Eye (tissue), 1 donor: ENCODE measurements around the gene EPB41L4B.
"Not testable (repeated sequence)": the region's sequence is repeated elsewhere in the genome, so short reads cannot be mapped to it uniquely, and the experiment has no call there.

Experiments
- DNase-seq: peaks from one replicate; pipeline ENCODE4 v3.0.0-alpha.2; 2015

Gene EPB41L4B

GRCh38 chr9:109150925-109151545, 169.8 kb downstream of the EPB41L4B start:
- no peak for DNase-seq

DNA sequence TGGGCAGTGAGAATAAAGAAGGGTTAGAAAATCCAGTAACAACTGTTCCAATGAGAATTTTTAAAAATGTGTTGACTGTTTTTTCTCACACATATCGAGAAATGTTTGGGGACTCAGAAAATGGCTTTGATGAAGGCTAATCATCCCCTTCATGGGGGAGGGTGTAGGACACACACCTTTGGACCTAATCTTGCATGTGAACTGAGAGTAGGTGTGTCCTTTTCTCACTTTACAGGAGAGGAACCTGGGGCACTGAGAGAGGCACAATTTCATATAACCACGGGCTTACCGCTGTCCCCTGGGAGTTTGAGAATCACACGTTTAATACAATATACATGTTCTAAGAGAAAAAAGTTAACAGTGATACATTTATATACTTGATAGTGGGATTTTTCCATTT, 171.1 kb downstream of the EPB41L4B start:
- no peak for DNase-seq

DNA sequence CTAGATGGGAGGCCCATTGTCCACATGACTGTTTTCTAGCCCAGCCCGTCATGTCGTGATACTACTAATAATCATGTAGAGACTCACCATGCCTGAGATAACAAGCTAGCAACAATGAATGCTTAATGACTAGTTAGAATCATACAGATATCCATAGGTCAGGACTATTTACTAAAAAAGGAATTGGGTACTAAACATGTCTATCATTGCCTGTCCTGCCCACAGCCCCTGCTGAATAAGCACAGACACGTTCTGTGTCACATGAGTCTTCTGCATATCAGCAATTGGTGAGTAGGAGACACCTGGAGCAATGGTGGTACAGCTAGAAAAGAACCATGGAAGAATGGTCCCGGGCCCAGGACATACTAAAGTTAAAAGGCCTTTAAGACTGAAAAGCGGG, 171.8 kb downstream of the EPB41L4B start:
- DNase-seq, result no peak

DNA sequence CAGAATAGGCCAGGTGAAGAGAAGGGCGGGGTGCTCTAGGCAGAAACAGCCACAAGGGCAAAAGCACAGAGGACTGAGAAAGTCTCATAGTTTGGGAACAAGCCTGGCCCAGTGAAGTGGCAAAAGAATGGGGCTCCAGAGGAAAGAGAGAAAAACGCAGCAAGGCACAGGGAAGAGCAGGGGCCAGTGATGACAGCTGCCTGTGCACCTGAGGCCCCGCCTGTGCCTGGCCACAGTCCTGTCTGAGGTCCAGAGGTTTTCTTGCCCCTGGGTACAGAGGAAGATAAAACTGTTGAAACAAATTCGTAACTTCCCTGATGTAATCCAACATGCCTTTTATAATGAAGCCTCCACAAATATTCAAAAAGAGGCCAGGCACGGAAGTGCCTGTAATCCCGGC, 175.8 kb downstream of the EPB41L4B start:
- no peak for DNase-seq

DNA sequence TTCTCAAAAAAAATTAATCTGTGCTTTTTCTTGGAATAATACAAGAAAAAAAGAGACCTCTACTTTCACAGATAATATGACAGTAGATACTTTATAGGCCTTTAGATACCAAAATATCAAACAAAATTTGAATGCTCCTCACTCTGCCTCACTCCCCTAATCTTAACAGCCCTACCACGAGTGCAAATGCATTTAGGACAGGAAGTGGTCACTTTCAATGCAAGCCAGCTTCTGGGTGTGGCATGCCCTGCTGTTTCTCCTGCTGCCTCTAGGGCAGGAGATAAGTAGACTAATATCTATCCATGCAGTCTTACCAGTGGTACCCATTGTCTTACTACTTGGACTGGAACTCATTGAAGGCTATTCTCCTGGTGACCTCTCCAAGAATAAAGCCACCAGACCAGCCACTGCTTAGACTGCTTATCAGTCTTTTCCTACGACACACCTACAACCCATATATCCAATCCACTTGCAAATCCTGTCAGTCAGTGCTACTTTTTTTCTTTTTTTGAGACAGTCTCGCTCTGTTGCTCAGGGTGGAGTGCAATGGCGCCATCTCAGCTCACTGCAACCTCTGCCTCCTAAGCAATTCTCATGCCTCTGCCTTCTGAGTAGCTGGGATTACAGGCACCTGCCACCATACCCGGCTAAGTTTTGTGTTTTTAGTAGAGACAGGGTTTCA, 176.8 kb downstream of the EPB41L4B start:
- no peak for DNase-seq

DNA sequence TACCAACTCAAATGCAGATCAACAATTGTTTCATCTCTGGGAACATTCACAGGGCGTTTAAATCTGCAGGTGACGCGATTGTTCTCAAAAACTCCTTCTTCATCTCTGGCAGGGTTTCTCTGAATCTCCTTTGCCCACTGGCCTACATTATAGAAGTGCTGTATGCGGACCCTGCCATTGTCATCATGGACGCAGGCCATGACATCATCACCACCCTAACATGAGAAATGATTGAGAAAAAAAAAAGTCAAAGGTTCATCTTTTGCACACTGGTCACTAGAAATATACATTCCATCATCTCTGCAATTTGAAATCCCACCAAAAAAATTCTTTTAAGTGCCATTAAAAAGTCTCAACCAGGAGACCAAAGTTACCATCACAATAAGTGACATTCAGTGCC, 179.5 kb downstream of the EPB41L4B start:
- DNase-seq, result no peak

- no peak for DNase-seq
Observed at GRCh38 chr9:109139851-109140250, 181.0 kb downstream of the EPB41L4B start.

- DNase-seq, result no peak
Observed at GRCh38 chr9:109138421-109138820, 182.4 kb downstream of the EPB41L4B start.

GRCh38 chr9:109134167-109134578, 186.7 kb downstream of the EPB41L4B start:
- no peak for DNase-seq

- no peak for DNase-seq
Observed at GRCh38 chr9:109133533-109133932, 187.3 kb downstream of the EPB41L4B start.

- no peak for DNase-seq
Observed at GRCh38 chr9:109132567-109133021, 188.3 kb downstream of the EPB41L4B start.

GRCh38 chr9:109129470-109130197, 191.2 kb downstream of the EPB41L4B start:
- no peak for DNase-seq

- DNase-seq, result not testable (repeated sequence)
Observed at GRCh38 chr9:109126671-109127070, 194.2 kb downstream of the EPB41L4B start.

DNA sequence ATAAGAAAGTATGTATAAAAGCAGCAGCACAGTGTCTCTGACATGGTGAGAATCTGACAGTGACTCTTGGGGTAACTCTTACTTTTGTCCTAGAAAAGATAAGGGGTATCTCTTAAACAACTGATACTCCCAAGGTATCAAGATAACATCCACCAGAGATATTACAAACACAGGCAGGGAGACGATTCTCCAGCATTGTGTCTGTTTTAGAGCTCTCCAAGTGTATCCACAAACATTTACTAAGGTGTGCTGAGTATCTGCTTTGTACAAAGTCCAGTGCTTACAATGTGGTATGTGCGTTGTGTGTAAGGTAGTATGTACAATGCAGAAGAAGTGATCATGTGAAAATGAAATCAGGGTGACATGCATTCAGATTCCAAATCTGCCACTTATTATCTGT, 196.7 kb downstream of the EPB41L4B start:
- DNase-seq, result no peak

- no peak for DNase-seq
Observed at GRCh38 chr9:109122726-109123621, 197.9 kb downstream of the EPB41L4B start.
